ENCODE data around the gene DNAJC11.
"Not testable (repeated sequence)": the region's sequence is repeated elsewhere in the genome, so short reads cannot be mapped to it uniquely, and the experiment has no call there.

Gene DNAJC11

GRCh38 chr1:6694121-6694713 is 7.4 kb downstream of the DNAJC11 start:
- DNase-seq (ENCODE audit: low read depth in 2 of 2), result no peak

GRCh38 chr1:6692956-6693355 is 8.7 kb downstream of the DNAJC11 start:
- no peak for DNase-seq (ENCODE audit: low read depth in 2 of 2)

- DNase-seq (ENCODE audit: low read depth in 2 of 2), result no peak
Measured at GRCh38 chr1:6691507-6691906, 10.1 kb downstream of the DNAJC11 start.

GRCh38 chr1:6690186-6690585 is 11.4 kb downstream of the DNAJC11 start:
- no peak for DNase-seq (ENCODE audit: low read depth in 2 of 2)

GRCh38 chr1:6688757-6689156 is 12.9 kb downstream of the DNAJC11 start:
- no peak for DNase-seq (ENCODE audit: low read depth in 2 of 2)

- DNase-seq (ENCODE audit: low read depth in 2 of 2), result no peak
Measured at GRCh38 chr1:6688001-6688400, 13.6 kb downstream of the DNAJC11 start.

- DNase-seq (ENCODE audit: low read depth in 2 of 2), result no peak
Measured at GRCh38 chr1:6686294-6686693, 15.3 kb downstream of the DNAJC11 start.

- no peak for DNase-seq (ENCODE audit: low read depth in 2 of 2)
Measured at GRCh38 chr1:6685381-6685780, 16.2 kb downstream of the DNAJC11 start.

- DNase-seq (ENCODE audit: low read depth in 2 of 2), result no peak
Measured at GRCh38 chr1:6683434-6683833, 18.2 kb downstream of the DNAJC11 start.

- no peak for DNase-seq (ENCODE audit: low read depth in 2 of 2)
Measured at GRCh38 chr1:6675941-6676340, 25.7 kb downstream of the DNAJC11 start.

- no peak for DNase-seq (ENCODE audit: low read depth in 2 of 2)
Measured at GRCh38 chr1:6674771-6675170, 26.8 kb downstream of the DNAJC11 start.

- DNase-seq (ENCODE audit: low read depth in 2 of 2), result no peak
Measured at GRCh38 chr1:6673816-6674398, 27.7 kb downstream of the DNAJC11 start.

GRCh38 chr1:6672558-6672957 is 29.1 kb downstream of the DNAJC11 start:
- no peak for DNase-seq (ENCODE audit: low read depth in 2 of 2)

- DNase-seq (ENCODE audit: low read depth in 2 of 2), result no peak
Measured at GRCh38 chr1:6668503-6668902, 33.1 kb downstream of the DNAJC11 start.

GRCh38 chr1:6667139-6667538 is 34.5 kb downstream of the DNAJC11 start:
- DNase-seq (ENCODE audit: low read depth in 2 of 2), result no peak

GRCh38 chr1:6666696-6667095 is 34.9 kb downstream of the DNAJC11 start:
- DNase-seq (ENCODE audit: low read depth in 2 of 2), result no peak

GRCh38 chr1:6662468-6662867 is 39.1 kb downstream of the DNAJC11 start:
- DNase-seq (ENCODE audit: low read depth in 2 of 2), result not testable (repeated sequence)

- DNase-seq (ENCODE audit: low read depth in 2 of 2), result no peak
Measured at GRCh38 chr1:6660415-6661049, 41.1 kb downstream of the DNAJC11 start.

- DNase-seq (ENCODE audit: low read depth in 2 of 2), result no peak
Measured at GRCh38 chr1:6658359-6659060, 43.1 kb downstream of the DNAJC11 start.

GRCh38 chr1:6657138-6657537 is 44.5 kb downstream of the DNAJC11 start:
- DNase-seq (ENCODE audit: low read depth in 2 of 2), result no peak

- DNase-seq (ENCODE audit: low read depth in 2 of 2), result no peak
Measured at GRCh38 chr1:6653436-6654290, 48.0 kb downstream of the DNAJC11 start.

GRCh38 chr1:6652986-6653385 is 48.6 kb downstream of the DNAJC11 start:
- no peak for DNase-seq (ENCODE audit: low read depth in 2 of 2)

All from stimulated activated CD8-positive, alpha-beta memory T cell treated with anti-CD3 and anti-CD28 coated beads, Interleukin-2, amount 100 ng/mL, for 1 hour (primary cell).